HTR-8/SVneo (cell line): Measurements from ENCODE around the gene EXOC3L4.
"Not testable (repeated sequence)": the region's sequence is repeated elsewhere in the genome, so short reads cannot be mapped to it uniquely, and the experiment has no call there.

Experiments
- DNase-seq: peaks from one replicate; pipeline ENCODE4 v3.0.0; 2011; ENCODE audit warnings: low spot score, mixed read lengths; ENCODE audit not compliant: insufficient read length
- FAIRE-seq: peaks from 2 replicates; lab custom pipeline; 2011; peaks lifted over from hg19 to GRCh38; lab: Jason Lieb, UNC

The EXOC3L4 gene

GRCh38 chr14:103094406-103095209, at the start of gene EXOC3L4:
EXOC3L4 (plus strand) TSS chr14:103094725; CDS start chr14:103100220, 5,495 bp downstream.
- no peak for FAIRE-seq
- DNase-seq, result no peak

DNA sequence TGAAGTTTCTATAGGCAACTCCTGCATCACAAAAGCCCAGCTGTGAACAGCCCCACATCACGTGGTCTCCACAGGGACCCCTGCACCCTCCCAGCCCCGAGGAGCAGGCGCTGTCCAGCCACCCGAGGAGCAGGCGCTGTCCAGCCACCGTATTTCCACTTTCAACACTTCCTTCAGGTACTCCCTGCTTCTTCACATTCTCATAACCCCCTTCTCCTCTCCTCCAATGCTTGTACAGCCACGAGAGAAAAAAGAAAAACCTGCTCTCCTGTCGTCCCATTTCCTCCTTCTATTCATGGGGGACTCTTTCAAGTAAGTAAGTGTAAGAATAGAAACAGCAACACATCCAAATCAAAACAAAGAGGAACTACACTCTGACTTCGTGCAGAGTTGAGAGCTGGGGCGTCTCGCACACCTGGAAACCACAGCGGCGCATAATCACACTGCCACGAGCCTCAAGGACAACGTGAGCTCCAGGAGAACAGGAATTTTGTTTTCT, 49.1 kb upstream of the EXOC3L4 start:
- no peak for DNase-seq
- no peak for FAIRE-seq

DNA sequence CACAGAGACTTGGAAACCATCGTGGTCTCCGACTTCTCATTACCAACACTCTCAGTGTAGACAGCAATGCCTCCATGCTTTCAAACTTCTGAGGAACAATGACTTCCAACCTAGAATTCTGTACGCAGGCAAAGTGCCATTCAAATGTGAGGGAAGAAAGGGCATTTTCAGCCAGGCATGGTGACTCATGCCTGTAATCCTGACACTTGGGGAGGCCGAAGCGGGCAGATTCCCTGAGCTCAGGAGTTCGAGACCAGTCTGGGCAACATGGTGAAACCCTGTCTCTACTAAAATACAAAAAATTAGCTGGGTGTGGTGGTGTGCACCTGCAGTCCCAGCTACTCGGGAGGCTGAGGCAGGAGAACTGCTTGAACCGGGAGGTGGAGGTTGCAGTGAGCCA, 47.1 kb upstream of the EXOC3L4 start:
- not testable (repeated sequence) for DNase-seq, FAIRE-seq

DNA sequence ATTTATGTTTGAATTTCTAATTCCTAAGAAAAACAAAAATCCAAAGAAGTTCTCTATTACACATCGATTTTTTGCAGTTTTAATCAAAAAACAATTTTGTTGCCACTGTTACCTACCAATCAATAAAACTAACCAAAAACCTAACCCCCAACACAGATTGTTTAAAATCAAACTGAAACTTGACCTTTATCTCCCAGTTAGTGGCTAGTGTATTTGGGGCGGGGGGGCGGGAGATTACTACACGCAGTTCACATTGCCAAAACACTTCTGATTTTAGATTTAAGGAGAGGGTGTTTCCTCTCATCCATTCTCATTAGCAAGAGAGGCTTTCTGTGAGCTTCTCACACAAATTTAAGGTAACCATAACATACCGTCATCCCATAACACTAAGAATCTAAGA, 43.6 kb upstream of the EXOC3L4 start:
- no peak for DNase-seq
- no peak for FAIRE-seq

- no peak for DNase-seq
- FAIRE-seq, result no peak
These were observed 42.1 kb upstream of the EXOC3L4 start for GRCh38 chr14:103052407-103052806.

DNA sequence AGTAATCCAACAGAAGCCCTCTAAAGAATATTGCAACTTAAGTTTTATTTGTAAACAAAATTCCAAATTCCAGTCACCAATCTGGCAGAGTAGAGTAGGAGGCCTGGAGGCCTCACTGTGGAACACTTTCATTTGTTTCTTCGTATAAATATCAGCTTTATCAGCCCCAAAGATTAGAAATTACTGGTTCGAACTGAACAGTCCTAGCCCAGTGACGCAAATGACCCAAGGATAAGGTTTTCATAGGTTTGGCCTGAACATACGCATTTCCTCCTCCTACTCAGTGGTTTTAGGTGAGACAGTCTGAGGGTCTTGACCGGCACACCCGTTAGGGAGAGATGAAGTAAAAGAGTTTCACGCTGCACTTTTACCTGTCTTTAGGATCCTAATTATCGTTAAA, 38.8 kb upstream of the EXOC3L4 start:
- no peak for FAIRE-seq
- no peak for DNase-seq

DNA sequence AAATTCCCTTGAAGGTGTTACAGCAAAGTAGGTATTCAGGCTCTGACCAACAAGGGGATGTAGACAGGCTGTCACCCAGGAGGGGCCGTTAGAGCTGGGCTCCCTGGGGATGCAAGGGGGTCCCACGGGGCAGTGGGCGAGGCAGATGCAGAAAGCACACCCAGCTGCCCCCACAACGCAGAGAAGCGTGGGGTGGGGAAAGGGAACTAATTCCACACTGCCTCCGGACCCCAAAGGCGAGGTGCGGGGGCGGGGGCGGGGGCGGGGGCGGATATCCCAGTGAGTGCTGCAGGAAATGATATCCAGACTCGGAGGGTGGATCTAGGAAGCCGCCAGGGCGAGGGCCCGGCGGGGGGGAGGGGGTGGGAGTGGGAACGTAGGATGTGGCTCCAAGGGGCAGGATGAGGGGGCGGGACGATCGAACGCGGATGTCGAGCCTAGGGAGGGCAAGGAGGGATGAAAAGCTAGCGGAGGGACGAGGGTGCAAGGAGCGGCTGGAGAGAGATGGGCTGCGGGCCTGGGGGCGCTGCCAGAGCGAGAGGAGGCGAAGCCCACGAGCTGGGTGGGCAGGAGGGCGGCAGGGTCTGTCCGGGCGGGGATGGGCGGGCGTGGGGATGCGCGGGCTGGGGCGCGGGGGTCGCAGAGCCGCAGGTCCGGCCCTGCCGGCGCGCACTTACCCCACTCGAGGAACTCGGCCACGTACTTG, 38.0 kb upstream of the EXOC3L4 start:
- DNase-seq (peak; percentile 73), FAIRE-seq (no peak)

- DNase-seq (no peak), FAIRE-seq (no peak)
These were observed 37.5 kb upstream of the EXOC3L4 start for GRCh38 chr14:103057028-103057371.

GRCh38 chr14:103057372-103058163, 37.0 kb upstream of the EXOC3L4 start, which contains the start of gene CDC42BPB:
CDC42BPB (minus strand) TSS chr14:103057549; CDS start chr14:103057173, 376 bp downstream.
- DNase-seq, result peak; percentile 89
- FAIRE-seq, result peak; percentile 93

DNA sequence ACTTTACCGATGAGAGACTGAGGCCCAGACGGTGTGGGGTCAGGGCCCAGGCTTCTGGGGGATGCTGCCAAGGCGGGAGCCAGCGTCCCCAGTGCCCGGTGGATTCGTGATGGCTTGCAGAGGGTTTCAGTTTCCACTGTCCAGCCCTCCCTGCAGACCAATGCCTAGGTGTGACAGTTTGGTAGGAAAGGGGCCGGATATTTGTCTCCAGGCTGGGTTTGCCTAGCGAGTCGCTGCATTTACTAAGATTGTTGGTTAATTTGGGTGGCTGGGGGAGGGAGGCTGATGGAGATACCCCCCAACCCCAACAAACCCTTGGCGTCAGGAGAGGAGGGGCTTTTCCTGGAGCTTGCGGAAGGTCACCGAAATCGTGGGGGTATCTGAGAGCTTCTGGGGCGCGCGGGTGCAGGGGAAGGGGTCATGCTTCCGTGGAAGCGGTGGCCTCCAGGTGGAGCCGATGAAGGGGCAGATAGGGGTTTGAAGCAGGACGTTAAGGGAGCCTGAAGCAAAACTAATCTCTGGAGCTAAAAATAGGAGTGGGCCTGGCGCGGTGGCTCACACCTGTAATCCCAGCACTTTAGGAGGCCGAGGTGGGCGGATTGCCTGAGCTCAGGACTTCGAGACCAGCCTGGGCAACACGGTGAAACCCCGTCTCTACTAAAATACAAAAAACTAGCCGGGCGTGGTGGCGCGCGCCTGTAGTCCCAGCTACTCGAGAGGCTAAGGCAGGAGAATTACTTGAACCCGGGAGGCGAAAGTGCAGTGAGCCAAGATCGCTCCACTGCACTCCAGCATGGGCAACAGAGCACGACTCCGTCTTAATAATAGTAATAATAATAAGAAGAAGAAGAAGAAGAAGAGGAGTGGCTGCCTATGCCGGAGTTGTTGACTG, 36.1 kb upstream of the EXOC3L4 start:
- DNase-seq, result peak; percentile 33

GRCh38 chr14:103059556-103059955, 35.0 kb upstream of the EXOC3L4 start:
- FAIRE-seq, result no peak

More for the DNA sequence above, 36.1 kb upstream of the EXOC3L4 start:
- no peak for FAIRE-seq

DNA sequence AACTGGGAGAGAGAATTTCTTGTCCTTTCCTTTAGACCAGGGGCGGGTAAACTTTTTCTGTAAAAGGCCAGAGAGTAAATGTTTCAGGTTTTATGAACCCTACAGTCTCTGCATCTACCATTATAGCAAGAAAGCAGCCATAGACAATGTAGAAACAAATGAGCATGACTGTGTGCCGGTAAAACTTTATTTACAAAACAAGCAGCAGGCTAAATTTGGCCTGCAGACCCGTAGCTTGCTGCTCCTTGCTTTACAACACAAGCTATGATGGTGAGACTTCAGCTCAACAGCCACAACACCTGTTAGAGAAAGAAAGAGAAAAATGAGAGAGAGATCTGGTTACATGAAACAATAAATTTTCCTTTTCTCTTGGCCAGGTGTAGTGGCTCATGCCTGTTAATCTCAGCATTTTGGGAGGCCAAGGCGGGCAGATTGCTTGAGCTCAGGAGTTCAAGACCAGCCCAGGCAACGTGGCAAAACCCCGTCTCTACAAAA, 33.0 kb upstream of the EXOC3L4 start:
- FAIRE-seq, result no peak

More at GRCh38 chr14:103059556-103059955, 35.0 kb upstream of the EXOC3L4 start:
- no peak for DNase-seq

GRCh38 chr14:103064436-103064835, 30.1 kb upstream of the EXOC3L4 start:
- no peak for DNase-seq
- FAIRE-seq, result no peak

More for the DNA sequence above, 33.0 kb upstream of the EXOC3L4 start:
- no peak for DNase-seq

- DNase-seq, result no peak
- no peak for FAIRE-seq
These were observed 29.5 kb upstream of the EXOC3L4 start for GRCh38 chr14:103064978-103065377.

DNA sequence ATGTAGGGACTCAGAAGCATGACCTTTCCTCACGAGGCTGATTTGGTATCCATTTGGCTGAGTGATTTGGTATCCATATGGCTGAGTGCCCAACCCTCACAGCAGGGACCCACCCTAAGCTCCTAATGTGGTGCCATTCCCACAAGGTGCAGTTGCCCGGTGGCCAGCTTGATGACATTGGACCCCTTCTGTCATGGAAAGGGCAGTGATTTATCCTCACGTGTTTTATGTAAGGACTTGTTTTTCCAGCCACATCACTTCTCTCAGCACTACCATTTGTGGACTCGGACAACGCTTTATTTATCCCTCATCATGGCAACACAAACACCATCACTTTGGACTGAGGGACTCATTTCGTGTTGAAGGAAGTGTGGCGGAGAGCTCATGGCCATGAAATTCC, 28.7 kb upstream of the EXOC3L4 start:
- FAIRE-seq, result no peak
- DNase-seq, result no peak

DNA sequence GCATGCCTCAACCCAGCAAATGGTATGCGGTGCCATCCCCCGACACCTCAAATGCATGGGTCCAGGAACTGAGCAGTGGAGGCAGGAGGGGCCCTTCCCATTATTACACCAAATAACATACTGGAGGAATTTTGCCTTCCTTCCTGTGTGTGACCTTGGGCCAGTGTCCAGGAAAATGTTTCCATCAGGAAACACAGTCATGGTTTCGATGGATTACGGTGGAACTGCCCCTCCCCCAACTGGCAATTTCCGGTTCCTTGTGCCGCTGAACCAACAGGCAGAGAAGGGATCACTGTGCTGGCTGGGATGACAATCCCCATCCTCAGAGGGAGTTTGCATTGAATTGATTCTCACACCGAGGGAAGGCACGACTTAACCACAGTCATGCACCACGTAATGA, 28.1 kb upstream of the EXOC3L4 start:
- DNase-seq (no peak), FAIRE-seq (no peak)

DNA sequence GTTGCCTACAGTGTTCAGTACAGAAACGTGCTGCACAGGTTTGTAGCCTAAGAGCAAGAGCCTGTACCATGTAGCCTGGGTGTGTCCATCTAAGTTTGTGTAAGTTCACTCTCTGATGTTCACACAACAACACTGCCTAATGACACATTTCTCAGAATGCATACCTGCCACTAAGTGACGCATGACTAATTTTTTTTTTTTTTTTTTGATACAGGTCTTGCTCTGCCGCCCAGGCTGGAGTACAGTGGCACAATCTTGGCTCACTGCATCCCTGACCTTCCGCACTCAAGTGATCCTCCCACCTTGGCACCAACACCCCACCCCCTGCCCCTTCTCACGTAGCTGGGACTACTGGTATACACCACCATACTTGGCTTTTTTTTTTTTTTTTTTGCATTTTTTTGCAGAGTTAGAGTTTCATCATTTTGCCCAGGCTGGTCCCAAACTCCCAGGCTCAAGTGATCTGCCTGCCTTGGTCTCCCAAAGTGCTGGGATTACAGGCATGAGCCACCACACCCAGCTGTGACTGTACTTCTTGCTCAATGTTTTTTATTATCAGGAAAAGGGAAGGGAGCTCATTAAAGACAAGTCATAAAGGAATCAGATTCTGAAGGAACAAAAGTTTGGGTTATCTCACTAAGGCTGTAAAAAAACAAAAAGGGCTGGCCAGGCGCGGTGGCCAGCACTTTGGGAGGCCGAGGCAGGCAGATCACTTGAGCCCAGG, 27.1 kb upstream of the EXOC3L4 start:
- FAIRE-seq (no peak), DNase-seq (no peak)

DNA sequence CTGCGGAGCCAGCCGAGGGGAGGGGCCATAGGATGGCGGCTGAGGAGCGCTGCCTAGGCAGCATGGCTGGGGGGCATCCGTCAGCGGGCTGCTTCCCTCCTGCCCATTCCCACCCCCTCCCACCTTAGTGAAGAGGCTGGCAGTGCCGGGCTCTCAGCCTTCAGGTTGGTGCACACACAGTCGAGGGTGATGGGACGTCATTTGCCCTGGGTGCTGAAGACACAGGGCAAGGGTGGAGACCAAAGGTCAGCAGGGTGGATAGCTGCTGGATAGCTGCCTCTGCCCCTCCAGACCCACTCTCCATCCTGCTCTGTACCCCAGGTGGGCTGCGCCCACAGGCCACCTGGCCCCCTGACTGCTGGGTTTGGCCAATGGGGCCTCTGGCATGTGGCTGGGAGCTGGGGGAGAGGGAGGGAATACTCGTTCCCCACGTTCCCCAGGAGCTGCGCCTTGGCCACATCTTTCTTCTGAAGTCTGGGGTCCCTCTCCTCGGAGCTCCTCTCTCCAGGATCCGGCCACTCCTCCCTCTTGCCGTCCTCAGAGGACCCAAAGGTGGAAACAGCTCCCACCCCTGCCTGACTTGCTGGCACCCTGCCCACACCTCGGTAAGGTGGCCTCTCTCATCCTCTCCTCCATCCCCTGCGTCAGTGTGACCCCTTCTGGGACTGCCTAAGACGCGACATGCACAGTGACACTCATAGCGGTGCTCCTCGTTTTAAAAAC, 26.0 kb upstream of the EXOC3L4 start:
- FAIRE-seq (no peak), DNase-seq (no peak)
